HG03175 (cell line): ENCODE results near the gene LIN28A.
A peak's percentile ranks its signal among the peaks of the same experiment; 100 is the strongest.

ENCODE experiments used
- ATAC-seq: cut with Tn5 transposase; IDR thresholded peaks from one replicate; pipeline ENCODE4 v1.9.1; 2021; ENCODE audit warnings: mild to moderate bottlenecking, moderate library complexity; ENCODE audit not compliant: unreplicated experiment

LIN28A gene

GRCh38 chr1:26432793-26433192 is 22.2 kb downstream of the LIN28A start:
- ATAC-seq: no peak

- no peak for ATAC-seq
Observed at GRCh38 chr1:26434161-26434752, 23.6 kb downstream of the LIN28A start.

- no peak for ATAC-seq
Observed at GRCh38 chr1:26438041-26438440, 27.4 kb downstream of the LIN28A start.

GRCh38 chr1:26440259-26440658 is 29.6 kb downstream of the LIN28A start:
- ATAC-seq: no peak

GRCh38 chr1:26449868-26450267 is 39.3 kb downstream of the LIN28A start:
- ATAC-seq: no peak

GRCh38 chr1:26450908-26451307 is 40.3 kb downstream of the LIN28A start:
- no peak for ATAC-seq

- no peak for ATAC-seq
Observed at GRCh38 chr1:26452459-26453183, 42.0 kb downstream of the LIN28A start.

- ATAC-seq: no peak
Observed at GRCh38 chr1:26459148-26459547, 48.5 kb downstream of the LIN28A start.

GRCh38 chr1:26459573-26460031 is 49.0 kb downstream of the LIN28A start:
- ATAC-seq: no peak

- ATAC-seq: no peak
Observed at GRCh38 chr1:26468911-26469310, 58.3 kb downstream of the LIN28A start.

- no peak for ATAC-seq
Observed at GRCh38 chr1:26469558-26469957, 58.9 kb downstream of the LIN28A start.

GRCh38 chr1:26470878-26471497 is 60.4 kb downstream of the LIN28A start:
- no peak for ATAC-seq

GRCh38 chr1:26471498-26472319 is 61.1 kb downstream of the LIN28A start:
- peak; percentile 3 for ATAC-seq

GRCh38 chr1:26472320-26472900 is 61.8 kb downstream of the LIN28A start, which contains the start of gene HMGN2:
Gene HMGN2, plus strand, starts transcription at chr1:26472440. Its CDS starts 173 bp downstream, at chr1:26472613.
- ATAC-seq: peak; percentile 59

GRCh38 chr1:26472901-26473845 is 62.6 kb downstream of the LIN28A start:
- peak; percentile 72 for ATAC-seq

- ATAC-seq: no peak
Observed at GRCh38 chr1:26474818-26475217, 64.2 kb downstream of the LIN28A start.

GRCh38 chr1:26475989-26476388 is 65.4 kb downstream of the LIN28A start:
- ATAC-seq: no peak

- no peak for ATAC-seq
Observed at GRCh38 chr1:26476958-26477357, 66.3 kb downstream of the LIN28A start.

- no peak for ATAC-seq
Observed at GRCh38 chr1:26477446-26478152, 67.0 kb downstream of the LIN28A start.
